Right lobe of liver (tissue), 4 donors: Measurements from ENCODE around the gene SP140L.

Experiments
- POLR2A ChIP-seq: fragments of 450-650 bp; IDR thresholded peaks from one replicate; pipeline ENCODE4 v1.6.1; 2017; ENCODE audit warnings: antibody characterized with exemption, mild to moderate bottlenecking
- TF ChIP-seq, protein P1 (sequence below), 4 donors: fragments of 200-600 bp in 3 of 4; fragments of 450-650 bp in 1 of 4; IDR thresholded peaks; one replicate each; pipeline versions ENCODE4 v1.5.1 to v1.8.0; 2016 to 2022; ENCODE audit warnings: antibody characterized with exemption in 4 of 4, mild to moderate bottlenecking in 2 of 4
- donor health status: DM: no; HTN: no; CAD: no.
- donor health status: DM: no; HTN: no; CAD: no.
- donor health status: DM: no; HTN: yes; CAD: no.

DNA sequence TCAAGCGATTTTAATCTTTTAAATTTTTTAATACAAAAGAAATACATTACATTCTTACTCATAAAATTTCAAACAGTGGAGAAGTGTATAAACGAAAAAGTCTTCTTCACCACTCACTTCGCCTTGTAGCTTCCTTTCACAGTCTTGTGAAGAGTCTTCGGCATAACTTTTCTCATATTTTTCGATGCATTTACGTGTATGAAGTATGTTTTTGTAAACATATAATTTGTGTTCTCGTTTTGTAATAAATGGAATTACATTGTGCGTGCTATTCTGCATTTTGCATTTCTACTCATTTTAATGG, 1.1 kb downstream of the SP140L start:
- TF ChIP-seq, protein P1, sequence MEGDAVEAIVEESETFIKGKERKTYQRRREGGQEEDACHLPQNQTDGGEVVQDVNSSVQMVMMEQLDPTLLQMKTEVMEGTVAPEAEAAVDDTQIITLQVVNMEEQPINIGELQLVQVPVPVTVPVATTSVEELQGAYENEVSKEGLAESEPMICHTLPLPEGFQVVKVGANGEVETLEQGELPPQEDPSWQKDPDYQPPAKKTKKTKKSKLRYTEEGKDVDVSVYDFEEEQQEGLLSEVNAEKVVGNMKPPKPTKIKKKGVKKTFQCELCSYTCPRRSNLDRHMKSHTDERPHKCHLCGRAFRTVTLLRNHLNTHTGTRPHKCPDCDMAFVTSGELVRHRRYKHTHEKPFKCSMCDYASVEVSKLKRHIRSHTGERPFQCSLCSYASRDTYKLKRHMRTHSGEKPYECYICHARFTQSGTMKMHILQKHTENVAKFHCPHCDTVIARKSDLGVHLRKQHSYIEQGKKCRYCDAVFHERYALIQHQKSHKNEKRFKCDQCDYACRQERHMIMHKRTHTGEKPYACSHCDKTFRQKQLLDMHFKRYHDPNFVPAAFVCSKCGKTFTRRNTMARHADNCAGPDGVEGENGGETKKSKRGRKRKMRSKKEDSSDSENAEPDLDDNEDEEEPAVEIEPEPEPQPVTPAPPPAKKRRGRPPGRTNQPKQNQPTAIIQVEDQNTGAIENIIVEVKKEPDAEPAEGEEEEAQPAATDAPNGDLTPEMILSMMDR (IDR thresholded peaks at IDR 0.05), result no peak
- no peak for TF ChIP-seq POLR2A
